Muscle layer of duodenum (tissue), 2 donors: ENCODE data around the gene RABGAP1L.

ENCODE experiments used
- H3K27ac ChIP-seq: one replicate; pipeline ENCODE4 v1.7.0; 2013; ENCODE audit warnings: mild to moderate bottlenecking, low read length
- H3K27me3 ChIP-seq: one replicate; pipeline ENCODE4 v1.7.0; 2013; ENCODE audit warnings: low read depth, mild to moderate bottlenecking, control low read depth, low read length
- H3K36me3 ChIP-seq, 2 donors: one replicate each; pipeline ENCODE4 v1.7.0; 2013; ENCODE audit warnings: low read length in 2 of 2, control low read depth in 1 of 2, mild to moderate bottlenecking in 1 of 2; ENCODE audit not compliant: insufficient read depth in 2 of 2, control insufficient read depth in 1 of 2
- H3K4me1 ChIP-seq, 2 donors: one replicate each; pipeline ENCODE4 v1.7.0; 2013; ENCODE audit warnings: low read length in 2 of 2, mild to moderate bottlenecking in 2 of 2, control low read depth in 1 of 2, moderate library complexity in 1 of 2; ENCODE audit not compliant: insufficient read depth in 2 of 2, control insufficient read depth in 1 of 2
- H3K4me3 ChIP-seq, 2 donors: one replicate each; pipeline ENCODE4 v1.7.0; 2013; ENCODE audit warnings: low read length in 2 of 2, low read depth in 1 of 2, mild to moderate bottlenecking in 1 of 2
- H3K9me3 ChIP-seq, 2 donors: one replicate each; pipeline ENCODE4 v1.7.0; 2013; ENCODE audit warnings: low read length in 2 of 2, control low read depth in 1 of 2, mild to moderate bottlenecking in 1 of 2; ENCODE audit not compliant: control insufficient read depth in 1 of 2
- donor health status: healthy.

The RABGAP1L gene

DNA sequence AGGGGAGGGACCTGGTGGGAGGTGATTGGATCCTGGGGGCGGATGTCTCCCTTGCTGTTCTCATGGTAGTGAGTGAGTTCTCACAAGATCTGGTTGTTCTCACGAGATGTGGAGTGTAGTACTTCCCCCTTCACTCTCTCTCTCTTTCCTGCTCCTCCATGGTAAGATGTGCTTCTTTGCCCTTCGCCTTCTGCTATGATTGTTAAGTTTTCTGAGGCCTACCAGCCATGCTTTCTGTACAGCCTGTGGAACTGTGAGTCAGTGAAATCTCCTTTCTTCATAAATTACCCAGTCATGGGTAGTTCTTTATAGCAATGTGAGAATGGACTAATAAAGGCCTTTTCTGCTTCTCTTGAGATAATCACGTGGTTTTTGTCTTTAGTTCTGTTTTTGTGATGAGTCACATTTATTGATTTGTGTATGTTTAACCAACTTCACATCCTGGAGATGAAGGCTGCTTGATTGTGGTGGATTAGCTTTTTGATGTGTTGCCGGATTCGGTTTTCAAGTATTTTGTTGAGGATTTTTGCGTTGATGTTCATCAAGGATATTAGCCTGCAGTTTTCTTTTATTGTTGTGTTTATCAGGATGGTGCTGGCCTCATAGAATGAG lies 45.5 kb downstream of the RABGAP1L start:
- H3K36me3 ChIP-seq, result no peaks in the 10 kb centered on the region
- no peak overlapping the region for H3K4me3 ChIP-seq
- peaks cover 0 to 6% of the 10 kb centered on the region in 2 donors for H3K4me1 ChIP-seq
- H3K27ac ChIP-seq, result no peak overlapping the region
- H3K9me3 ChIP-seq, result peaks cover 0 to 3% of the 10 kb centered on the region in 2 donors
- no peaks in the 10 kb centered on the region for H3K27me3 ChIP-seq

DNA sequence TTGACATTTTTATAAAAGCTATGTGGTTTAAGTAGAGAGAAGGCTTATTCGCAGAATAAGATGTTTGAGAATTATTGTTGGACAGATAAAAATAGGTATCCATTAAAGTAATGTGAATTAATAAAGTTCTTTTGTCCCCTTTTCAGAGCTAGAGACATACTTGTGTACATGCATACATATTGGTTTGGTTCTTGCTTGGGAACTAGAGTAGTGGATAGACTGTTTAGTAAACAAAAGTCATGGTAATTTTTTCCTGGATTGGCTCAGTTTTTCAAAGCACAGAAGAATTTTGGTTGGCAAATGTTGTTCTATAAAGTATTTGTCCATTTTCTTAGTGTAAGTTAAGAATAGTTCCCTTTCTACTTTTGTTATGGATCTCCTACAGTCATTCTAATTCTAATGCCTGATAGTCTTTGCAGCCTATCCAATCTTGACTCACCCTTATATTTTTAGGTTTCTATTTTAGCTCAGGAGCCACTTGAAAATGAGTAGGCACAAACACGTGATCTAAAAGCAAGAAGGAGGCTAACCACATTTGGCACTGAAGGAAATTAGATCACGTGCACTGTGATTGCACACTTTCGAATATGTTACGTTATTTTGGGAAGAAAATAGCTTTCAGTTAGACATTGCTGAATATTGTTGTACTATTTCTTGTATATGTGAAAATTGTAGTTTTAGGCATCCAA lies 47.0 kb downstream of the RABGAP1L start:
- H3K27ac ChIP-seq, result no peak overlapping the region
- H3K4me1 ChIP-seq, result peaks cover 0 to 6% of the 10 kb centered on the region in 2 donors
- H3K27me3 ChIP-seq, result no peaks in the 10 kb centered on the region
- no peak overlapping the region for H3K4me3 ChIP-seq
- H3K36me3 ChIP-seq, result no peaks in the 10 kb centered on the region
- H3K9me3 ChIP-seq, result peaks cover 0 to 3% of the 10 kb centered on the region in 2 donors

DNA sequence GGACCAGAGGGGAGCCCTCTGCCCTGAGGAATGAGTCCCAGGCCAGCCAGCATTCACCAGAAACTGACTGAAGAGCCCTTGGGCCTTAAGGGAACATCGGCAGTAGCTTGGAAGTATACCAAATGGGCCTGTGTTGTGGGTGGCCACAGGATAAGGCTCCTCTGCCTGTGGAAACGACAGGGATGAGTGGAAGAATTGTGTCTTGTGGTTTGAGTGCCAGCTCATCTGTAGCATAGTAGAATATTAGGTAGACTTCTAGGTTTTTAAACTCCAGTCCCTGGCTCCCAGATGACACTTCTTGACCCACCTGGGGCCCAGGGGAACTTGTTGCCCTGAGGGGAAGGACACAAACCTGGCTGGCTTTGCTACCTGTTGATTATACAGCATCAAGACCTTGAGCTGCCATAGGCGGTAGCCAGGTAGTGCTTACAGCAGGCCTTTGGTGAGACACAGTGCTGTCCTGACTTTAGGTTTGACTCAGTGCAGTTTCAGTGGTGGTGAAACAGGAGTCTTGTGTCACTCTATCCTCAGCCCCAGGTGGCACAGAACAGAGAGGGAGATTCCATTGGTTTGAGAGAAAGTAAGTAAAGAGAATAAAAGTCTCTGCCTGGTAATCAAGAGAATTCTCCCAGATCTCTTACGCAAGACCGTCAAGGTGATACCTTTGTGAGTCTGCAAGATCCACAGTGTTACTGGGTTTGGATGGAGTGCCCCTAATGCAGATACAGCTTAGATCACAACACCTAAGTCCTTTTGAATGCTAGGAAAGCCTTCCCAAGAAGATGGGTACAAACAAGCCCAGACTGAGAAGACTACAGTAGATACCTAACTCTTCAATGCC lies 50.2 kb downstream of the RABGAP1L start:
- H3K4me3 ChIP-seq, result no peak overlapping the region
- H3K9me3 ChIP-seq, result no peaks in the 10 kb centered on the region
- no peak overlapping the region for H3K27ac ChIP-seq
- peaks cover 0 to 6% of the 10 kb centered on the region in 2 donors for H3K4me1 ChIP-seq
- no peaks in the 10 kb centered on the region for H3K36me3 ChIP-seq
- no peaks in the 10 kb centered on the region for H3K27me3 ChIP-seq

DNA sequence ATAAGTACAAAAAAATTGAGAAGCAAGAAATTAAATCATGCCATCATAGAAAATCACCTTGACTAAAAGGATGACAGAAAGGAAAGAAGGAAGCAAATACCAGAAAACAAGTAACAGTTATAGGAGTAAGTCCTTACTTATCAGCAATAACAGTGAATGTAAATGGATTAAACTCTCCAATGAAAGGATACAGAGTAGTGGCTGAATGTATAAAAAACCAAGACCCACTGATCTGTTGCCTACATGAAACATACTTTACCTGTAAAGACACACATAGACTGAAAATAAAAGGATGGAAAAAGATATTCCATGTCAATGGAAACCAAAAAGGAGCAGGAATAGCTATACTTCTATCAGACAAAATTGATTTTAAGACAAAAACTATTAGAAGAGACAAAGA lies 52.2 kb downstream of the RABGAP1L start:
- H3K4me1 ChIP-seq, result no peaks in the 10 kb centered on the region
- no peaks in the 10 kb centered on the region for H3K27me3 ChIP-seq
- no peaks in the 10 kb centered on the region for H3K9me3 ChIP-seq
- H3K36me3 ChIP-seq, result no peaks in the 10 kb centered on the region
- H3K27ac ChIP-seq, result no peak overlapping the region
- no peak overlapping the region for H3K4me3 ChIP-seq

DNA sequence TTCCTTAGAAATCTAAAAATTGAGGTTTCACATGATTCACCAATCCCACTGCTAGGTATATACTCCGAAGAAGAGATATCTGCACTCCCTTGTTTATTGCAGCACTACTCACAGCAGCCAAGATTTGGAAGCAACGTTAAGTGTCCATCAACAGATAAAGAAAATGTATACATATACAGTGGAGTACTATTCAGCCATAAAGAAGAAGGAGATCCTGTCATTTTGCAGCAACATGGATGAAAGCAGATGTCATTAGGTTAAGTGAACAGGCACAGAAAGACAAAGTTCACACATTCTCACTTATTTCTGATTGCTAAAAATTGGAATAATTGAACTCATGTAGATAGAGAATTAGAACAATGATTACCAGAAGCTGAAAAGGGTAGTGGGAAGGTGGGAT lies 56.4 kb downstream of the RABGAP1L start:
- Histone ChIP-seq H3K36me3 (no peaks in the 10 kb centered on the region), H3K4me1 (peaks cover 0 to 3% of the 10 kb centered on the region in 2 donors), H3K4me3 (no peak overlapping the region), H3K9me3 (no peaks in the 10 kb centered on the region), H3K27ac (no peak overlapping the region), H3K27me3 (no peaks in the 10 kb centered on the region)

DNA sequence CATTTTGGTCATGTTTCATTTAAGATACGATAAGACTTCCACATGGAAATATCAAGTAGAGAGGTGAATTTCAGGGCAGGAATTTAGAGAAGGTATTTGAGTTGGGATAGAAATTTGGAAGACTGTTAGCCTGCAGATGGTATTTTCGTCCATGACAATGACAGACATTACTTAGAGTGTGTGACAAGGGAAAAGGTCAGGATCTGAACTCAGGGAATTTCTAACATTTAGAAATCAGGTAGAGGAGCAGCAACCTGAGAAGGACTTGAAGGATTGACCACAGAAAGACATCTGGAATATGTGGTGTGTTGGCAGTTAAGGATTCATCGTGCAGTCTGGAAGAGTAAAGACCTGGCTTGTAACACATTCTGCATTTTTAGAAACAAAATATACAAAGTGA lies 57.9 kb downstream of the RABGAP1L start:
- Histone ChIP-seq H3K36me3 (peaks cover 0 to 2% of the 10 kb centered on the region in 2 donors), H3K27me3 (no peaks in the 10 kb centered on the region), H3K27ac (no peak overlapping the region), H3K9me3 (no peaks in the 10 kb centered on the region), H3K4me3 (no peak overlapping the region), H3K4me1 (peaks cover 0 to 3% of the 10 kb centered on the region in 2 donors)

DNA sequence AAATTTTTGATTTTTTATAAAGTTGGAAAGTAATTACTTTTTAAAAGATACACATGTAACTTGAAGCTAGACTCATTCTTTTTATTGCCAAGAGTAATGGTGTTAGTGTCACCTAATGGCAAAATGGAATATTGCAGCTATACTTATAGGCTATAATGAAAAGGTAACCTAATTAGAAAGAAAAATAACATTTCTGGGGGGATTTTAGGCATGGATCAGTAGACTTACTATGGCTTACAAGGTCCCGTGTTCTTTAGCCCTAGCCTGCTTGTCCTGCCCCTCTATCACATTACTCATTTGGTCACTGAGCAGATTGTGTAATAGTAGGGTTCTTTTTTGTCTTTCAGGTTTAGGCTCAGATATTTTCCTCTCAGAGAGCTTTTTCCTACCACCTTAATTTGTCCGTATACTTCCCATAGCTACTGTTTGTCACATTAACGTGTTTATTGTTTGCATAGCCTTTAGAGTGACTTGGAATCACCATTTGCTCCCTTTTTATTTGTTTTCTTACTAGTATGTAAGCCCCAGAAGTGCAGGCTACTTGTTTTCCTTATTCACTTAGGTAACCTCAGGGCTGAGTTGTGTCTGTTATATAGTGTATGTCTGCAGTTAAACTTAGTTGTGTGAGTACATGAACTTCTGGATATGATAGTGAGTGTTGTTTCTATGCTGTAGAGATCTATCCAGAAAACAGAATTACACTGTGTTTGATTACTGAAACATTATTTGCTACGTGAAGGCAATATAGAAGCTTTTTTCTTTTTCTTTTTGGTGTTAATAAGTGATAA lies 58.7 kb downstream of the RABGAP1L start:
- no peaks in the 10 kb centered on the region for H3K27me3 ChIP-seq
- H3K9me3 ChIP-seq, result no peaks in the 10 kb centered on the region
- peaks cover 0 to 3% of the 10 kb centered on the region in 2 donors for H3K4me1 ChIP-seq
- H3K27ac ChIP-seq, result no peak overlapping the region
- peaks cover 0 to 6% of the 10 kb centered on the region in 2 donors for H3K36me3 ChIP-seq
- no peak overlapping the region for H3K4me3 ChIP-seq

DNA sequence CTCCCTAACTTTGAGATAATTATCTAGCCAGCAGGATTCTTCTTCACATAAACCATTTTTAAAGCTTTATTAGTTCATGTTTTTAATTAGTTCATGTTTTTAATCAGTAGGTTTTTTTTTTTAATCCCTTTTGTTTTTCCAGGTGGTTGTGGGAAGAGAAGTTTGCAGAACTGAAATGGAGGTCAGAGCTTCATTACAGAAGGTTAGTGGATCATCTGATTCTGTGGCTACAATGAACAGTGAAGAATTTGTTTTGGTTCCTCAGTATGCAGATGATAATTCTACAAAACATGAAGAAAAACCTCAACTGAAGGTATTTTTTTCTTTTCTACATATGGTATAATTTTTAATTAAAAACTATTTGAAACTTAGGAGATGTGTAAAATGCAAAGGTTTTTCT lies 59.7 kb downstream of the RABGAP1L start:
- no peaks in the 10 kb centered on the region for H3K27me3 ChIP-seq
- H3K4me3 ChIP-seq, result no peak overlapping the region
- H3K36me3 ChIP-seq, result peaks cover 0 to 6% of the 10 kb centered on the region in 2 donors
- no peak overlapping the region for H3K27ac ChIP-seq
- peaks cover 0 to 3% of the 10 kb centered on the region in 2 donors for H3K4me1 ChIP-seq
- H3K9me3 ChIP-seq, result no peaks in the 10 kb centered on the region

DNA sequence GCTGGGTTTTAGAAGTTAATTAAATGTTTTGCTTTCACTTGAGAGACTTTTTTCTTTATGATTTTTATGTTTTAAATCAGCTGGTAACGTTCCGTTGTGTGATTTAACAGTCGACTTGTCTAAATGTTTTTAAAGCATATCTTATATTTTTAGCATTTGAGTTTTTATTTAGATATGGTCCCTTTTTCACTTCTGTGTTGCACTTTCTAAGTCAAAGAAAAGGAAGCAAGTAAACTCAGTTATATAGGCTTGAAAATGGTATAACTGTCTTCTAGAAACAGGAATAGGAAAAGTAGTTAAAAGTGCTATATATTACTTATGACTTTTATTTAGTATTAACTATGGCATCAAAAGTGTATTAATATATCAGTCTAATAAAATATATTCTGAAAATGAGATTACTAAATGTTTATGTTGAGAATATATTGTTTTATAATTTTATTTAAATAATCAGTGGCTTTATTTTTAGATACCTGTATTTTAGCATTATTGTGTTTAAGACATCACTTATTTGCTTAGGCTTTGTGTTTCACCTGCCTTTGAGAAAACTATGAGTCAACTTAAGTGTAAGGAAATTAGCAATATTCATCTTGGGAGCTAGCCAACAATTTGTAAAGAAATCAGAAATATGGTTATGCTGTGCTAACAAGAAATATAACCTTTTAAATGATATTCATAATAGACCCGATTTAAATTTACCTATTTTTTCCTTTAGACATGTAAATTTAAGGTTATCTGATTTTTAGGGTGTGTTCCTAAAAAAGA lies 60.5 kb downstream of the RABGAP1L start:
- Histone ChIP-seq H3K9me3 (no peaks in the 10 kb centered on the region), H3K27me3 (no peaks in the 10 kb centered on the region), H3K27ac (no peak overlapping the region), H3K36me3 (peaks cover 0 to 6% of the 10 kb centered on the region in 2 donors), H3K4me1 (peaks cover 0 to 3% of the 10 kb centered on the region in 2 donors), H3K4me3 (no peak overlapping the region)

DNA sequence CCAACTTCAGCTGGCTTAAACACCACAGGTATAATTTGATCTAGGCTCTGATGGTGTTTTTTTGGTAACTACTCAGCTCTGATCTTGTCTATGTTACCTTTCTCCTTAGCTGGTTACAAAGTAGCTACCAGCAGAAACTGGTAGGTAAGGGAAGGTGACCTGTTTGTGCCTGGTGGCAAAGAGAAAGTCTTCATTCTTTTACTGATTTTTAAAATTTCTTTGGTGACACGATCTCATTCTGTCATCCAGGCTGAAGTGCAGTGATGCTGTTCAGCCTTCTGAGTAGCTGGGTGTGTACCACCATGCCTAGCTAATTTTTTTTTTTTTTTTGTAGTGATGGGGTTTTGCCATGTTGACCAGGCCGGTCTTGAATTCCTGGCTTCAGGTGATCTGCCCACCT lies 62.4 kb downstream of the RABGAP1L start:
- peaks cover 0 to 6% of the 10 kb centered on the region in 2 donors for H3K36me3 ChIP-seq
- no peaks in the 10 kb centered on the region for H3K27me3 ChIP-seq
- H3K4me1 ChIP-seq, result peaks cover 0 to 3% of the 10 kb centered on the region in 2 donors
- H3K9me3 ChIP-seq, result no peaks in the 10 kb centered on the region
- no peak overlapping the region for H3K4me3 ChIP-seq
- H3K27ac ChIP-seq, result no peak overlapping the region
